Upper lobe of right lung (tissue), 1 donor: ENCODE results near the gene ZNF415. TPM values are rescaled to one million over a fixed set of nuclear protein-coding genes. Genes with fewer than 3 reads are reported as not detected.

Experiments
- ATAC-seq: fragments of 200-7000 bp; cut with Tn5 transposase; one replicate; pipeline ENCODE4 v1.9.1; 2020; ENCODE audit warnings: mild to moderate bottlenecking, moderate library complexity
- DNase-seq: peaks from one replicate; pipeline ENCODE4 v3.0.0-alpha.2; 2020
- H3K27ac ChIP-seq: fragments of 200-600 bp; one replicate; pipeline ENCODE4 v1.8.0; 2022
- H3K27me3 ChIP-seq: fragments of 200-600 bp; one replicate; pipeline ENCODE4 v1.8.0; 2022; ENCODE audit warnings: mild to moderate bottlenecking
- H3K36me3 ChIP-seq: fragments of 200-600 bp; one replicate; pipeline ENCODE4 v1.8.0; 2022
- H3K4me1 ChIP-seq: fragments of 200-600 bp; one replicate; pipeline ENCODE4 v1.8.0; 2022
- H3K4me3 ChIP-seq: fragments of 200-600 bp; one replicate; pipeline ENCODE4 v1.8.0; 2022; ENCODE audit warnings: mild to moderate bottlenecking
- H3K9me3 ChIP-seq: fragments of 200-600 bp; one replicate; pipeline ENCODE4 v1.8.0; 2022
- intact Hi-C: fragments of 100-400 bp; cut with DNase I; formaldehyde crosslinking; loops from one replicate; pipeline ENCODE4 v1.11.0; 2022
- total RNA-seq: library from RNA; stranded (reverse); fragmentation: NEBNext Ultra II Directional; extraction: Animal tissue kit (Norgen Biotek cat#: 25700); gene quantifications from one replicate; pipeline ENCODE4 v1.2.1, GENCODE V29; 2021
- TF ChIP-seq, protein P1 (sequence below): fragments of 200-600 bp; IDR thresholded peaks from one replicate; pipeline ENCODE4 v1.8.0; 2022; ENCODE audit warnings: antibody characterized with exemption
- donor health status: DM: no; HTN: yes; CAD: no; lungs with severe emphysema.

Gene ZNF415
- total RNA-seq, 1 donor from 2014 or later, result 7.0 TPM

DNA sequence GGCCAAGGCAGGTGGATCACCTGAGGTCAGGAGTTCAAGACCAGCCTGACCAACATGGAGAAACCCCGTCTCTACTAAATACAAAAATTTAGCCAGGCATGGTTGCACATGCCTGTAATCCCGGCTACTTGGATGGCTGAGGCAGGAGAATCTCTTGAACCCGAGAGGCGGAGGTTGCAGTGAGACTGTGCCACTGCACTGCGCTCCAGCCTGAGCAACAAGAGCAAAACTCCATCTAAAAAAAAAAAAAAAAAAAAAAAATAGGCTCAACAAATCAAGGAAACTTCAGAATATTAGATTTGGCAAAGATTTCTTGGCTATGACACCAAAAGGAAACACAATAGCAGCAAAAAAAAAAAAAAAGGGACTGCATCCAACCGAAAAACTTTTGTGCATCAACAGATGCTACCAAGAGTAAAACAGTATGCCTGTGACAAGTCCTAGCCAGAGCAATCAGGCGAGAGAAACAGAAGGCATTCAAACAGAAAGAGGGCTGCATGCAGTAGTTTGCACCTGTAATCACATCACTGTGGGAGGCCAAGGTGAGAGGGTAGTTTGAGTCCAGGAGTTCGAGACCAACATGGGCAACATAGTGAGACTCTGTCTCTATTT is 53.3 kb downstream of the ZNF415 start:
- no peak overlapping the region for H3K27ac ChIP-seq
- ATAC-seq (no peak), DNase-seq (no peak)
- intact Hi-C loops, result no loop called here
- H3K4me3 ChIP-seq, result no peak overlapping the region
- H3K4me1 ChIP-seq, result no peaks in the 10 kb centered on the region
- TF ChIP-seq, protein P1, sequence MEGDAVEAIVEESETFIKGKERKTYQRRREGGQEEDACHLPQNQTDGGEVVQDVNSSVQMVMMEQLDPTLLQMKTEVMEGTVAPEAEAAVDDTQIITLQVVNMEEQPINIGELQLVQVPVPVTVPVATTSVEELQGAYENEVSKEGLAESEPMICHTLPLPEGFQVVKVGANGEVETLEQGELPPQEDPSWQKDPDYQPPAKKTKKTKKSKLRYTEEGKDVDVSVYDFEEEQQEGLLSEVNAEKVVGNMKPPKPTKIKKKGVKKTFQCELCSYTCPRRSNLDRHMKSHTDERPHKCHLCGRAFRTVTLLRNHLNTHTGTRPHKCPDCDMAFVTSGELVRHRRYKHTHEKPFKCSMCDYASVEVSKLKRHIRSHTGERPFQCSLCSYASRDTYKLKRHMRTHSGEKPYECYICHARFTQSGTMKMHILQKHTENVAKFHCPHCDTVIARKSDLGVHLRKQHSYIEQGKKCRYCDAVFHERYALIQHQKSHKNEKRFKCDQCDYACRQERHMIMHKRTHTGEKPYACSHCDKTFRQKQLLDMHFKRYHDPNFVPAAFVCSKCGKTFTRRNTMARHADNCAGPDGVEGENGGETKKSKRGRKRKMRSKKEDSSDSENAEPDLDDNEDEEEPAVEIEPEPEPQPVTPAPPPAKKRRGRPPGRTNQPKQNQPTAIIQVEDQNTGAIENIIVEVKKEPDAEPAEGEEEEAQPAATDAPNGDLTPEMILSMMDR, result no peak
- H3K9me3 ChIP-seq, result peaks cover 11% of the 10 kb centered on the region
- peaks cover 42% of the 10 kb centered on the region for H3K36me3 ChIP-seq
- no peaks in the 10 kb centered on the region for H3K27me3 ChIP-seq

DNA sequence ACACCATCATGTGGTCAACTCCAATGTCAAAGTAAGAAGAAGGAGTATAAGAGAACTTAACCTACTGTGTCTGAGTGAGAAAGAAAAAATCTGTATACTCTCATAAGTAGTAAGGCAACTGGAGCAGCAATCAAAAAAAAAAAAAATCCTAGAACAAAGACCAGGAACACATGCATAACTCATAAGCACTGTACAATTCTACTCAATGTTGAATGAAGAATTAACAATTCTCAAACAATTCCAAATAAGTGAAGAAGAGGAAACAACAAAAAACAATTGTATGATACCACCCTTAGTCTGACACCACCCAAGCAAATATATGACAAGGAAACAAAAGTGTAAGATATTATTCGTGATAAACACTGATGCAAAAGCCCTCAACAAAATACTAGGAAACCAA is 54.0 kb downstream of the ZNF415 start:
- Histone ChIP-seq H3K36me3 (peaks cover 42% of the 10 kb centered on the region), H3K9me3 (peaks cover 11% of the 10 kb centered on the region), H3K27ac (no peak overlapping the region), H3K4me1 (no peaks in the 10 kb centered on the region), H3K4me3 (no peak overlapping the region), H3K27me3 (no peaks in the 10 kb centered on the region)
- TF ChIP-seq, protein P1, result no peak
- DNase-seq, result no peak
- ATAC-seq, result no peak
- intact Hi-C loops, result no loop called here

GRCh38 chr19:53076984-53077383 is 55.7 kb downstream of the ZNF415 start:
- peaks cover 43% of the 10 kb centered on the region for H3K36me3 ChIP-seq
- H3K27ac ChIP-seq, result no peak overlapping the region
- TF ChIP-seq, protein P1, result peak; percentile 58
- H3K4me3 ChIP-seq, result no peak overlapping the region
- H3K27me3 ChIP-seq, result no peaks in the 10 kb centered on the region
- no peaks in the 10 kb centered on the region for H3K4me1 ChIP-seq
- DNase-seq, result no peak
- peak; percentile 73 for ATAC-seq
- peaks cover 10% of the 10 kb centered on the region for H3K9me3 ChIP-seq
- intact Hi-C loops, result no loop called here

DNA sequence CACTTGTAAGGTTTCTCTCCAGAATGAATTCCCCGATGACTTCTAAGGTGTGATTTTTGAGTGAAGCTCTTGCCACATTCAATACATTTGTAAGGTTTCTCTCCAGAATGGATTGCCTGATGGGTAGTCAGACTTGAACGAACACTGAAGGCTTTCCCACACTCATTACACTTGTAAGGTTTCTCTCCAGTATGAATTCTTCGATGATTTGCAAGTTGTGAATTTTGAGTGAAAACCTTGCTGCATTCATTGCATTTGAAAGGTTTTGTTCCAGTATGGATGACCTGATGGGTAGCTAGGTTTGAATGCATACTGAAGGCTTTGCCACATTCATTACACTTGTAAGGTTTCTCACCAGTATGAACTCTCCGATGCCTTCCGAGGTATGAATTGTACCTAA is 63.9 kb downstream of the ZNF415 start:
- Histone ChIP-seq H3K4me1 (no peaks in the 10 kb centered on the region), H3K9me3 (peaks cover 56% of the 10 kb centered on the region), H3K4me3 (no peak overlapping the region), H3K27ac (no peak overlapping the region), H3K36me3 (peaks cover 56% of the 10 kb centered on the region), H3K27me3 (no peaks in the 10 kb centered on the region)
- intact Hi-C loops, result no loop called here
- DNase-seq (no peak), ATAC-seq (no peak)
- TF ChIP-seq, protein P1, result no peak

DNA sequence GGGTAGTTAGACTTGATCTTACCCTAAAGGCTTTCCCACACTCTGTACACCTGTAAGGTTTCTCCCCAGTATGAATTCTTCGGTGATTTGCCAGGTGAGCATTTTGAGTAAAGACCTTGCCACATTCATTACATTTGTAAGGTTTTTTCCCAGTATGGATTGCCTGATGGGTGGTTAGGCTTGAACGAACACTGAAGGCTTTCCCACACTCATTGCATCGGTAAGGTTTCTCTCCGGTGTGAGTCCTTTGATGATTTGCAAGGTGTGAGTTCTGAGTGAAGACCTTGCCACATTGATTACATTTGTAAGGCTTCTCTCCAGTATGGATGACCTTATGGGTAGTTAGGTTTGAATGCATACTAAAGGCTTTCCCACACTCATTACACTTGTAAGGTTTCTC is 64.5 kb downstream of the ZNF415 start:
- no peak for ATAC-seq
- peaks cover 56% of the 10 kb centered on the region for H3K9me3 ChIP-seq
- H3K36me3 ChIP-seq, result peaks cover 50% of the 10 kb centered on the region
- H3K27me3 ChIP-seq, result no peaks in the 10 kb centered on the region
- H3K27ac ChIP-seq, result no peak overlapping the region
- no peak overlapping the region for H3K4me3 ChIP-seq
- TF ChIP-seq, protein P1, result no peak
- no peaks in the 10 kb centered on the region for H3K4me1 ChIP-seq
- no peak for DNase-seq
- intact Hi-C loops, result no loop called here
